Medulla oblongata (tissue), 1 donor: Measurements from ENCODE around the gene CLMP.

Experiments used
- DNase-seq: peaks from one replicate; pipeline ENCODE4 v3.0.0-alpha.2; 2015; ENCODE audit errors: extremely low spot score

CLMP gene

GRCh38 chr11:123195188-123196059, at the start of gene CLMP:
TSS of gene CLMP (minus strand) at chr11:123195248. CDS start at chr11:123194940, 308 bp downstream.
- peak; percentile 36 for DNase-seq

- DNase-seq = no peak
These were observed 47.0 kb upstream of the CLMP start for GRCh38 chr11:123241874-123242543.

- DNase-seq = no peak
These were observed 46.2 kb upstream of the CLMP start for GRCh38 chr11:123241294-123241693.

- peak; percentile 57 for DNase-seq
These were observed 44.4 kb upstream of the CLMP start for GRCh38 chr11:123239191-123240150.

GRCh38 chr11:123238297-123238696, 43.2 kb upstream of the CLMP start:
- no peak for DNase-seq

GRCh38 chr11:123236879-123237278, 41.8 kb upstream of the CLMP start:
- DNase-seq = no peak

GRCh38 chr11:123235656-123236261, 40.7 kb upstream of the CLMP start:
- no peak for DNase-seq

GRCh38 chr11:123235117-123235655, 40.1 kb upstream of the CLMP start:
- no peak for DNase-seq

- no peak for DNase-seq
These were observed 38.9 kb upstream of the CLMP start for GRCh38 chr11:123233975-123234334.

GRCh38 chr11:123233280-123233974, 38.4 kb upstream of the CLMP start:
- no peak for DNase-seq

GRCh38 chr11:123231777-123232176, 36.7 kb upstream of the CLMP start:
- no peak for DNase-seq

GRCh38 chr11:123231256-123231655, 36.2 kb upstream of the CLMP start:
- DNase-seq = no peak

- no peak for DNase-seq
These were observed 35.3 kb upstream of the CLMP start for GRCh38 chr11:123230346-123230745.

GRCh38 chr11:123228496-123229163, 33.6 kb upstream of the CLMP start:
- DNase-seq = no peak

GRCh38 chr11:123227763-123228495, 32.9 kb upstream of the CLMP start:
- DNase-seq = no peak

GRCh38 chr11:123221584-123221983, 26.5 kb upstream of the CLMP start:
- no peak for DNase-seq

- no peak for DNase-seq
These were observed 26.1 kb upstream of the CLMP start for GRCh38 chr11:123221096-123221561.

- DNase-seq = no peak
These were observed 24.1 kb upstream of the CLMP start for GRCh38 chr11:123219066-123219690.

GRCh38 chr11:123218451-123218850, 23.4 kb upstream of the CLMP start:
- DNase-seq = no peak
